Measurements from ENCODE around the gene CCDC54.

DNA sequence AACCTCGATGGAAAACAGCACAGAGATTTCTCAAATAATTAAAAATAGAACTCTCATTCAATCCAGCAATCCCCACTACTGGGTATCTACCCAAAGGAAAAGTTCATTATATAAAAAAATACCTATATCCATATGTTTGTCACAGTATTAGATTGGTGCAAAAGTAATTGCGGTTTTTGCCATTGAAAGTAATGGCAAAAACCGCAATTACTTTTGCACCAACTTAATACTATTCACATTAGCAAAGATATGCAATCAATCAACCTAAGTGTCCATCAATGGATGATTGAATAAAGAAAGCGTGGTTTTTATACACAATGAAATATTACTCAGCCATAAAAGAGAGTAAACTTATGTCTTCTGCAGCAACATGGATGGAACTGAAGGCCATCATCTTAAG, 12.2 kb upstream of the CCDC54 start:
- TF ChIP-seq, protein P1, sequence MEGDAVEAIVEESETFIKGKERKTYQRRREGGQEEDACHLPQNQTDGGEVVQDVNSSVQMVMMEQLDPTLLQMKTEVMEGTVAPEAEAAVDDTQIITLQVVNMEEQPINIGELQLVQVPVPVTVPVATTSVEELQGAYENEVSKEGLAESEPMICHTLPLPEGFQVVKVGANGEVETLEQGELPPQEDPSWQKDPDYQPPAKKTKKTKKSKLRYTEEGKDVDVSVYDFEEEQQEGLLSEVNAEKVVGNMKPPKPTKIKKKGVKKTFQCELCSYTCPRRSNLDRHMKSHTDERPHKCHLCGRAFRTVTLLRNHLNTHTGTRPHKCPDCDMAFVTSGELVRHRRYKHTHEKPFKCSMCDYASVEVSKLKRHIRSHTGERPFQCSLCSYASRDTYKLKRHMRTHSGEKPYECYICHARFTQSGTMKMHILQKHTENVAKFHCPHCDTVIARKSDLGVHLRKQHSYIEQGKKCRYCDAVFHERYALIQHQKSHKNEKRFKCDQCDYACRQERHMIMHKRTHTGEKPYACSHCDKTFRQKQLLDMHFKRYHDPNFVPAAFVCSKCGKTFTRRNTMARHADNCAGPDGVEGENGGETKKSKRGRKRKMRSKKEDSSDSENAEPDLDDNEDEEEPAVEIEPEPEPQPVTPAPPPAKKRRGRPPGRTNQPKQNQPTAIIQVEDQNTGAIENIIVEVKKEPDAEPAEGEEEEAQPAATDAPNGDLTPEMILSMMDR (tag by site-specific recombination; IDR thresholded peaks at IDR 0.05) = no peak
- TF ChIP-seq ZSCAN23 (tag by site-specific recombination; IDR thresholded peaks at IDR 0.05) = no peak
- TF ChIP-seq GLI4 (tag by site-specific recombination; IDR thresholded peaks at IDR 0.05) = no peak
- TF ChIP-seq, protein P2, sequence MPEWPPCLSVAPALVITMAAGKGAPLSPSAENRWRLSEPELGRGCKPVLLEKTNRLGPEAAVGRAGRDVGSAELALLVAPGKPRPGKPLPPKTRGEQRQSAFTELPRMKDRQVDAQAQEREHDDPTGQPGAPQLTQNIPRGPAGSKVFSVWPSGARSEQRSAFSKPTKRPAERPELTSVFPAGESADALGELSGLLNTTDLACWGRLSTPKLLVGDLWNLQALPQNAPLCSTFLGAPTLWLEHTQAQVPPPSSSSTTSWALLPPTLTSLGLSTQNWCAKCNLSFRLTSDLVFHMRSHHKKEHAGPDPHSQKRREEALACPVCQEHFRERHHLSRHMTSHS (tag by site-specific recombination; IDR thresholded peaks at IDR 0.05) = no peak
- TF ChIP-seq, protein P3, sequence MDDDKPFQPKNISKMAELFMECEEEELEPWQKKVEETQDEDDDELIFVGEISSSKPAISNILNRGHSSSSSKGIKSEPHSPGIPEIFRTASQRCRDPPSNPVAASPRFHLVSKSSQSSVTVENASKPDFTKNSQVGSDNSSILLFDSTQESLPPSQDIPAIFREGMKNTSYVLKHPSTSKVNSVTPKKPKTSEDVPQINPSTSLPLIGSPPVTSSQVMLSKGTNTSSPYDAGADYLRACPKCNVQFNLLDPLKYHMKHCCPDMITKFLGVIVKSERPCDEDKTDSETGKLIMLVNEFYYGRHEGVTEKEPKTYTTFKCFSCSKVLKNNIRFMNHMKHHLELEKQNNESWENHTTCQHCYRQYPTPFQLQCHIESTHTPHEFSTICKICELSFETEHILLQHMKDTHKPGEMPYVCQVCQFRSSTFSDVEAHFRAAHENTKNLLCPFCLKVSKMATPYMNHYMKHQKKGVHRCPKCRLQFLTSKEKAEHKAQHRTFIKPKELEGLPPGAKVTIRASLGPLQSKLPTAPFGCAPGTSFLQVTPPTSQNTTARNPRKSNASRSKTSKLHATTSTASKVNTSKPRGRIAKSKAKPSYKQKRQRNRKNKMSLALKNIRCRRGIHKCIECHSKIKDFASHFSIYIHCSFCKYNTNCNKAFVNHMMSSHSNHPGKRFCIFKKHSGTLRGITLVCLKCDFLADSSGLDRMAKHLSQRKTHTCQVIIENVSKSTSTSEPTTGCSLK (tag by site-specific recombination; IDR thresholded peaks at IDR 0.05) = no peak
- TF ChIP-seq ZNF830 (tag by site-specific recombination; IDR thresholded peaks at IDR 0.05; ENCODE audit: low read depth) = no peak
- TF ChIP-seq, protein P4, sequence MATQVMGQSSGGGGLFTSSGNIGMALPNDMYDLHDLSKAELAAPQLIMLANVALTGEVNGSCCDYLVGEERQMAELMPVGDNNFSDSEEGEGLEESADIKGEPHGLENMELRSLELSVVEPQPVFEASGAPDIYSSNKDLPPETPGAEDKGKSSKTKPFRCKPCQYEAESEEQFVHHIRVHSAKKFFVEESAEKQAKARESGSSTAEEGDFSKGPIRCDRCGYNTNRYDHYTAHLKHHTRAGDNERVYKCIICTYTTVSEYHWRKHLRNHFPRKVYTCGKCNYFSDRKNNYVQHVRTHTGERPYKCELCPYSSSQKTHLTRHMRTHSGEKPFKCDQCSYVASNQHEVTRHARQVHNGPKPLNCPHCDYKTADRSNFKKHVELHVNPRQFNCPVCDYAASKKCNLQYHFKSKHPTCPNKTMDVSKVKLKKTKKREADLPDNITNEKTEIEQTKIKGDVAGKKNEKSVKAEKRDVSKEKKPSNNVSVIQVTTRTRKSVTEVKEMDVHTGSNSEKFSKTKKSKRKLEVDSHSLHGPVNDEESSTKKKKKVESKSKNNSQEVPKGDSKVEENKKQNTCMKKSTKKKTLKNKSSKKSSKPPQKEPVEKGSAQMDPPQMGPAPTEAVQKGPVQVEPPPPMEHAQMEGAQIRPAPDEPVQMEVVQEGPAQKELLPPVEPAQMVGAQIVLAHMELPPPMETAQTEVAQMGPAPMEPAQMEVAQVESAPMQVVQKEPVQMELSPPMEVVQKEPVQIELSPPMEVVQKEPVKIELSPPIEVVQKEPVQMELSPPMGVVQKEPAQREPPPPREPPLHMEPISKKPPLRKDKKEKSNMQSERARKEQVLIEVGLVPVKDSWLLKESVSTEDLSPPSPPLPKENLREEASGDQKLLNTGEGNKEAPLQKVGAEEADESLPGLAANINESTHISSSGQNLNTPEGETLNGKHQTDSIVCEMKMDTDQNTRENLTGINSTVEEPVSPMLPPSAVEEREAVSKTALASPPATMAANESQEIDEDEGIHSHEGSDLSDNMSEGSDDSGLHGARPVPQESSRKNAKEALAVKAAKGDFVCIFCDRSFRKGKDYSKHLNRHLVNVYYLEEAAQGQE (tag by site-specific recombination; IDR thresholded peaks at IDR 0.05) = no peak
- no peak for TF ChIP-seq ZNF133 (tag by site-specific recombination; IDR thresholded peaks at IDR 0.05)
- no peak for TF ChIP-seq ZNF10 (tag by site-specific recombination; IDR thresholded peaks at IDR 0.05)
- no peak for TF ChIP-seq ZNF248 (tag by site-specific recombination; IDR thresholded peaks at IDR 0.05)
- no peak for TF ChIP-seq ZFP41 (tag by site-specific recombination; IDR thresholded peaks at IDR 0.05; ENCODE audit: borderline replicate concordance)
- TF ChIP-seq ZNF274 (IDR thresholded peaks at IDR 0.05; ENCODE audit: low read length) = no peak
- TF ChIP-seq ZNF274 (tag by site-specific recombination; IDR thresholded peaks at IDR 0.05; ENCODE audit: borderline replicate concordance) = no peak
- TF ChIP-seq ZNF433 (tag by site-specific recombination; IDR thresholded peaks at IDR 0.05; ENCODE audit: low read depth) = no peak
